ENCODE data around the gene SMIM14. TPM values are rescaled to one million over a fixed set of nuclear protein-coding genes. Genes with fewer than 3 reads are reported as not detected.

SMIM14 gene
- total and polyA plus RNA-seq, 12 donors = 5.4 to 15.2 (median 11.6) TPM

GRCh38 chr4:39627413-39627812, 11.3 kb downstream of the SMIM14 start:
- TF ChIP-seq CTCF (IDR thresholded peaks at IDR 0.05) = no peak
- ATAC-seq (no peak), DNase-seq (no peak)
- Histone ChIP-seq H3K4me3 (no peak overlapping the region), H3K27ac (no peak overlapping the region), H3K4me1 (peaks cover 0 to 14% (median 0%) of the 10 kb centered on the region in 9 donors), H3K9me3 (no peaks in the 10 kb centered on the region), H3K36me3 (peaks cover 0 to 54% (median 0%) of the 10 kb centered on the region in 9 donors), H3K27me3 (no peaks in the 10 kb centered on the region)
- intact Hi-C loops (cut with DNase I) = no loop called here
- 97 to 98% methylated on average over 2 of the region's 2 CpGs for WGBS, 2 donors

GRCh38 chr4:39626913-39627312, 11.8 kb downstream of the SMIM14 start:
- no peak for DNase-seq
- Histone ChIP-seq H3K9me3 (no peaks in the 10 kb centered on the region), H3K27me3 (no peaks in the 10 kb centered on the region), H3K4me1 (peaks cover 0 to 14% (median under 1%) of the 10 kb centered on the region in 9 donors), H3K4me3 (no peak overlapping the region), H3K36me3 (peaks cover 0 to 54% (median 0%) of the 10 kb centered on the region in 9 donors), H3K27ac (no peak overlapping the region)
- intact Hi-C loops (cut with DNase I) = no loop called here
- 93 to 96% methylated on average over 1 of the region's 1 CpG for WGBS, 2 donors
- no peak for ATAC-seq
- TF ChIP-seq CTCF (IDR thresholded peaks at IDR 0.05) = no peak

GRCh38 chr4:39626261-39626660, 12.4 kb downstream of the SMIM14 start:
- H3K27me3 ChIP-seq = no peaks in the 10 kb centered on the region
- no peak for TF ChIP-seq CTCF (IDR thresholded peaks at IDR 0.05)
- no peak overlapping the region for H3K27ac ChIP-seq
- peaks cover 0 to 54% (median 0%) of the 10 kb centered on the region in 9 donors for H3K36me3 ChIP-seq
- 81 to 88% methylated on average over 2 of the region's 2 CpGs for WGBS, 2 donors
- H3K4me3 ChIP-seq = no peak overlapping the region
- no peaks in the 10 kb centered on the region for H3K9me3 ChIP-seq
- DNase-seq (no peak), ATAC-seq (no peak)
- intact Hi-C loops (cut with DNase I) = no loop called here
- H3K4me1 ChIP-seq = peaks cover 0 to 20% (median 7%) of the 10 kb centered on the region in 9 donors

- Histone ChIP-seq H3K27ac (peak overlapping the region in 4 of 10 donors; percentile 38 to 45 (median 41)), H3K27me3 (no peaks in the 10 kb centered on the region), H3K4me1 (peaks cover 0 to 37% (median 16%) of the 10 kb centered on the region in 9 donors), H3K4me3 (no peak overlapping the region), H3K9me3 (no peaks in the 10 kb centered on the region), H3K36me3 (peaks cover 0 to 15% (median 0%) of the 10 kb centered on the region in 9 donors)
- ATAC-seq = peak in 7 of 8 donors; percentile 61 to 94 (median 80)
- WGBS, 2 donors = 55 to 60% methylated on average over 9 of the region's 9 CpGs
- peak; percentile 20 to 30 for DNase-seq
- no peak for TF ChIP-seq CTCF (IDR thresholded peaks at IDR 0.05)
- intact Hi-C loops (cut with DNase I) = no loop called here
These were observed 17.1 kb downstream of the SMIM14 start for GRCh38 chr4:39621582-39621981.

All from heart right ventricle (tissue), 16 donors.